SJCRH30 (cell line): Measurements from ENCODE around the gene STOML3. TPM values are rescaled to one million over a fixed set of nuclear protein-coding genes. Genes with fewer than 3 reads are reported as not detected.

Source experiments
- DNase-seq, 2 experiments: peaks; one replicate each; pipeline ENCODE4 v3.0.0-alpha.2; 2015 to 2020
- H3K27ac ChIP-seq: fragments of 250-450 bp; sonication (Bioruptor Pico); 2 replicates; pipeline ENCODE4 v1.5.1; 2020; ENCODE audit warnings: mild to moderate bottlenecking, moderate library complexity
- H3K27me3 ChIP-seq: fragments of 250-450 bp; sonication (Bioruptor Pico); 2 replicates; pipeline ENCODE4 v1.5.1; 2020; ENCODE audit warnings: mild to moderate bottlenecking, moderate library complexity
- H3K36me3 ChIP-seq: fragments of 250-450 bp; sonication (Bioruptor Pico); 2 replicates; pipeline ENCODE4 v1.5.1; 2020; ENCODE audit warnings: mild to moderate bottlenecking, moderate library complexity
- H3K4me1 ChIP-seq: fragments of 250-450 bp; sonication (Bioruptor Pico); 2 replicates; pipeline ENCODE4 v1.5.1; 2020; ENCODE audit warnings: mild to moderate bottlenecking, moderate library complexity
- H3K4me3 ChIP-seq: fragments of 250-450 bp; sonication (Bioruptor Pico); 2 replicates; pipeline ENCODE4 v1.5.1; 2020; ENCODE audit warnings: mild to moderate bottlenecking, moderate library complexity
- H3K9me3 ChIP-seq: fragments of 250-450 bp; sonication (Bioruptor Pico); replicated peaks from 2 replicates; pipeline ENCODE4 v1.5.1; 2020; ENCODE audit warnings: mild to moderate bottlenecking, moderate library complexity
- total RNA-seq: library from RNA; depleted of rRNA; stranded (reverse); fragments of >200 nt; shearing (Covaris generic); gene quantifications from 2 replicates; pipeline ENCODE4 v1.2.3, GENCODE V29; 2014

The STOML3 gene
- total RNA-seq, 1 experiment from 2014 or later: not detected

DNA sequence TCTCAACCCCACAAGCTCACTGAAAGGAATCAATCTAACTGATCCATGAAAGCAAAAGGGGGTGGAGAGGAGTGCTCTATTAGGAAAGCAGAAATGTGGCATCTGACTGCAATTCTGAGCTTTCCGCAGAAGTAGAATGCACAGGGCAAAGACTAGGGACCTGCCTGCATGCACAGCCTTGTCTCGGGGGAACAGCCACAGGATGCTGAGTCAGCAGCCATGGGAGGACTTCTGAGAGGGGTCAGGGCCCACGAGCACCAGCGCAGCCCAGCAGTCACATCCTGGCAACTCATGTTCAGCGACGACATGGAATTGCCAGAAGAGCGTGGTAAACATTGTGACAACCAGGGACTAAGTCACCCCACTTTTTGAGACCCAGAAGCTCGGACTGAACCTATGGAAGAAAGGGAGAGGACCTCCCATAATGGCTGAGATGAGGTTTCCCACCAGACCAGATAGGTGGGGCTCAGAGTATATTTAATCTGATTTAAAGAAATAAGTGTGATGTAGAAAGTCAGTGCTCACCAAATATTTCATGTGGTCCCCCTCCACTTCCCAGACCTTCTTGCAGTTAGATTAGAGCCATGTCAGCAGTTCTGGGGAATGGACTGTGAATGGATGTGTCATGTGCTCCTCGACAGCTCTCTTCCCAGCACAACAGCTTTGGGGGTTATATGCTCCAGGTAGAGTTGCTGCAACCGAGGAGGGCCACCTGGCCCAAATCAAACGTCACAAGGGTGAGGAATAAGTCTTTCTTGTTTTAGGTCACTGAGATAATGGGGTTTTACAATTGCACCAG, 32.6 kb downstream of the STOML3 start:
- no peaks in the 10 kb centered on the region for H3K9me3 ChIP-seq

DNA sequence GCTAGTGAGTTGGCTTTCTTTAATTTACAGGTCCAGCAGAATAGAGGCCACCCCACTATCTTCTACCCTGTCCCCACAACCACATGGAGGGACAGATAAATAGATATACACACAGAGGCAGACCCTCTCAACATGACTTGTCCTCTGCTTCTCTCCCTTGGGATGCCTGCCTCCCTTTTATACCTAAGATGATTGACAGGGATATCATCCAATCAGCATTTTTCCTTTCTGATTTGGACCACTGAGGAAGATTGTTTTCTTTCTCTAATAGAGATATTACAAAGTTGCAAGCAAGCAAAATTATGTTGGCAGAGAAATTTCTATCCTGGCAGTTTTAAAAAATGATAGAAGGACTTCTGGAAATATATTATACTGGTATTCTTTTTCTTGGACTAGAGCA, 35.8 kb downstream of the STOML3 start:
- Histone ChIP-seq H3K36me3 (no peaks in the 10 kb centered on the region), H3K27me3 (no peaks in the 10 kb centered on the region), H3K27ac (no peak overlapping the region), H3K9me3 (no peaks in the 10 kb centered on the region), H3K4me1 (no peaks in the 10 kb centered on the region), H3K4me3 (no peak overlapping the region)
- DNase-seq: no peak

More for the DNA sequence above, 32.6 kb downstream of the STOML3 start:
- no peak for DNase-seq
- Histone ChIP-seq H3K4me1 (no peaks in the 10 kb centered on the region), H3K36me3 (no peaks in the 10 kb centered on the region), H3K27ac (no peak overlapping the region), H3K27me3 (no peaks in the 10 kb centered on the region), H3K4me3 (no peak overlapping the region)

DNA sequence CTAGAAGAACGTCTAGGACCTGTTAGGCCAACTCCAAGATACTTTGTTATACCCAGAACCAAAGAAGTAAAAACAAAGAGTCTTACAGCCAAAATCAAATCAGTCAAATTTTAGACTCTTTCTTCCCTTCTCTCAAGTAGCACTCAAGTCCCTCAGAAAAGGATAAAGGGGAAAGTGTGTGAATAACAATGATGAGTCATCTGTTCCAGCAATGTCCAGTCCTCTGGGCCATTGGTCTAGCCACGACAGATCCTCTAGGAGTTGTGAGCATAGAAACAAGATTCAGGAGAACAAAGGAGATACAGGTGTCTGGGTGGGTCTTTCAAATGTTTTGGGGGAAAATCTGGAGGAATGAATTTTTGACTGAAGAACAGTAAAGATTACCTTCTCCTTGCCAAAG, 36.3 kb downstream of the STOML3 start:
- H3K4me3 ChIP-seq: no peak overlapping the region
- no peaks in the 10 kb centered on the region for H3K9me3 ChIP-seq
- H3K27me3 ChIP-seq: no peaks in the 10 kb centered on the region
- H3K27ac ChIP-seq: no peak overlapping the region
- no peak for DNase-seq
- no peaks in the 10 kb centered on the region for H3K4me1 ChIP-seq
- no peaks in the 10 kb centered on the region for H3K36me3 ChIP-seq

DNA sequence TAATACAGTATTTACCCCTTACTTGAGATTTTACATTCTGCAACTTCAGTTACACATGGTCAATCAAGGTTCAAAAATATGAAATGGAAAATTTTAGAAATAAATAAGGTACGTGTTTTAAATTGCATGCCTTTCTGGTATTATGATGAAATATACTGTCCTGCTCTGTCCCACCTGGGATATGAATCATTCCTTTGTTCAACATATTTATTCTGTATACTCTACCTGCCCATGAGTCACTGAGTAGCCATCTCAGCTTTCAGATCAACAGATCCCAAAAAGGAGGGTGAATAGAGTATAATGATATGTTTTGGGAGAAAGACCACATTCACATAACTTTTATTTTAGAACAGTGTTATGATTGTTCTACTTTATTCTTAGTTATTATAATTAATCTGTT, 37.8 kb downstream of the STOML3 start:
- H3K36me3 ChIP-seq: no peaks in the 10 kb centered on the region
- H3K9me3 ChIP-seq: no peaks in the 10 kb centered on the region
- no peaks in the 10 kb centered on the region for H3K27me3 ChIP-seq
- no peak for DNase-seq
- no peak overlapping the region for H3K4me3 ChIP-seq
- no peaks in the 10 kb centered on the region for H3K4me1 ChIP-seq
- no peak overlapping the region for H3K27ac ChIP-seq

DNA sequence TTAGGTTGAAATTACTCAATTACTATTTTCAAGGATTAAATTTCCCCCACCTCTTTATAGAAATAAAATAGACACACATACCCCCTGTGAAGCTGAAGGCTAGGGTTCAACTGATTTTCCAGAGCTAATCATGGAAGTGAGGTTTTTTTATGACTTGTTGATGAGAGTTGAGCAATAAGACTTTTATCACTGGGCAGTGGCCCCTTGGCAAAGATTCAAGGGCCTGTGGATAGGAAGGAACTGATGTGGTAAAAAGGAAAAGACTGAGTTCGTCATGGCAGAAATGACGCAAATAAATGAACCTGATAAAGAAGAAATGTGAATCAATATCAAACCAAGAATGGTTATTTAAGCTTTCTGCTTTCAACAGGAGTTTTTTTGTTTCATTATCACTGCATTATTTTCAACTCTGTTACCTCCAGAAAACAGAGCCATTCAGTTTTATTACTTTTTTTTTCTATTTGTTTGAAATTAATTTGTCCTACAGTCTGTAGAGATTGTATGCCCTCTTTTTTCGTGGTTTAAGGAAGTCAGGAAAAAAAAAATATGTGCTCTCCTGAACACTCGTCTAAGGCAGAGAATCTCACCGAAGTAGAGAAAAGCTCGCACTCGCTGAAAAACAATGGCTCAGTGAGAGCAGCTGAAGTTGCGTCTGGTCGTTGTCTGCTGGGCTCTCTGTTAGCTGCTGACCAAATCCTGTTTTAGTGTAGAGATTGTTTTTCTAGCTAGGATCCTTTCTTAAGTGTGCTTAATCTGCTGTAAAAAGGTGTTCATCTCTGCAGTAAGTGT, 38.9 kb downstream of the STOML3 start:
- Histone ChIP-seq H3K27ac (no peak overlapping the region), H3K27me3 (no peaks in the 10 kb centered on the region), H3K4me3 (no peak overlapping the region), H3K9me3 (no peaks in the 10 kb centered on the region), H3K4me1 (no peaks in the 10 kb centered on the region), H3K36me3 (no peaks in the 10 kb centered on the region)
- no peak for DNase-seq

DNA sequence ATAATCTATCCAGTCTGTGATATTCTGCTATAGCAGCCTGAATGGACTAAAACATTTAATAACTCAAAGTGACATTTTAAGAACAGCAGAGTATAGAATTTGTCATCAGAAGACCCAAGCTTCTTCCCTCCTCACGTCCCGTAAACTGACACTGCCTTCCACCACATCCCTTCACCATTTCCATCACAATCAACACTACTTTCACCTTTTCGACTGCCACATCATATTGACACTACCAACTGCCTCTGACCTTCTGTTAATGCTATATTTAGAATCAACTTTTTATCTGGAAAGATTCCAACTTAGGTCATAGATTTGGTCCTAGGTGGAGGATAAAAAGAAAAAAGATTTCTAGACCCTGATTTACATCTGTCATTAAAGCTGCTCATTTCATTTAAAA, 39.6 kb downstream of the STOML3 start:
- no peaks in the 10 kb centered on the region for H3K36me3 ChIP-seq
- no peaks in the 10 kb centered on the region for H3K9me3 ChIP-seq
- no peaks in the 10 kb centered on the region for H3K4me1 ChIP-seq
- no peaks in the 10 kb centered on the region for H3K27me3 ChIP-seq
- no peak for DNase-seq
- no peak overlapping the region for H3K27ac ChIP-seq
- H3K4me3 ChIP-seq: no peak overlapping the region

DNA sequence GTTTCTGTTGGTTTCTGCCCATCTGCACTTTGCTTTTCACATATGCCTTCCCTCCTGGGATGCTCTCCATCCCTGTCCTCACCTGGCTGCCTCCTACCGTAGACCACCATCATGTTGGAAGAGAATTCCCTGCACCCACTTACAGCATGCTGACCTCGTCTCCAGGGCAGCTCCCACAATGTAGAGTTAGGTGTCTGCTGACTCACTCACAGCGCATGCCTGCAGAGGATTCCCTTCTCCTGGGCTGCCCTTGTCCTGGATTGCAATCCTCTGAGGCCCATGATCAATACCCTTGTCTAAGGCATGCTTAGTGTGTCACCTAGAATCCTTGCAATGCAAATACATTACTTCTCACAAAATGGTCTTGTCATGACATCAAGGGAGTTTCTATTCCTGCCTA, 43.6 kb downstream of the STOML3 start:
- no peaks in the 10 kb centered on the region for H3K4me1 ChIP-seq
- no peaks in the 10 kb centered on the region for H3K36me3 ChIP-seq
- DNase-seq: no peak
- H3K4me3 ChIP-seq: no peak overlapping the region
- H3K9me3 ChIP-seq: no peaks in the 10 kb centered on the region
- H3K27me3 ChIP-seq: no peaks in the 10 kb centered on the region
- no peak overlapping the region for H3K27ac ChIP-seq

DNA sequence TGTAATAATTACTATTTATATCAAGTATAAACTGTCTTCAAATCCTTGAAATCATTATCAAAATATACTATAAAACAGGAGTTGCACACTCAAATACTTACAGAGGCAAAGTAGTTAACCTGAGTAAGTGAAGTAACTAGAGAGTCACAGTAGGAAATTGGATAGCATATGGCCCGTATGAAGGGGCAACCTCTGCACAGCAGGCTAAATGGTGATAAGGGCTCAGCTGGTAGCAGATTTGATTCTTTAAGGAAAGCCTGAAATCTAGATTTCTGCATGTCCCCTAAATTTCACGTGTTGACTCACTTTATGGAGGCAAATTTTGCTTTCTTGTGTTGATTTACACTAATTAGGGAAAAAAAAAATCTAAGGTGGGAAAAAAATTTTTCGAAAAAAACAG, 46.4 kb downstream of the STOML3 start:
- H3K4me1 ChIP-seq: no peaks in the 10 kb centered on the region
- H3K27ac ChIP-seq: no peak overlapping the region
- no peak overlapping the region for H3K4me3 ChIP-seq
- H3K9me3 ChIP-seq: no peaks in the 10 kb centered on the region
- no peaks in the 10 kb centered on the region for H3K27me3 ChIP-seq
- DNase-seq: peak in 1 of 2 experiments; percentile 10
- H3K36me3 ChIP-seq: no peaks in the 10 kb centered on the region

DNA sequence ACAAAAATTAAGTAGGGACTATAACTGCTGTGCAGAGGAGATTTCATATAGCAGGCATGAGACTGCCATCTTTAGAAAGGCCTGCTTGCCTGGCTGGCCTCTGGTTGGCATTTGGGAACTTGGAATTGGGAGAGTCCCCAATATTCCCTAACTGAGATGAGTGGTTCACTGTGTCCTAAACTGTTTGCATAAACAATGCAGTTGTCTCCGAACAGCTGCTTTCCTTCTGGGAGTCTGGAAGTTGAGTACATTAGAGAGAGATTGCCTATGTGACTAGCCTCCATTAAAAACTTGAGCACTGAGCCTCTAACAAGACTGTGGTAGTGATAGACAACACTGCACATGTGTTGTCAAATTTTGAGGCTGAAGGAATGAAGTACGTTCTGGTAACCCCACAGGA, 47.4 kb downstream of the STOML3 start:
- DNase-seq: peak; percentile 23 to 56
- Histone ChIP-seq H3K27me3 (no peaks in the 10 kb centered on the region), H3K27ac (no peak overlapping the region), H3K36me3 (no peaks in the 10 kb centered on the region), H3K4me3 (no peak overlapping the region), H3K9me3 (no peaks in the 10 kb centered on the region), H3K4me1 (no peaks in the 10 kb centered on the region)

DNA sequence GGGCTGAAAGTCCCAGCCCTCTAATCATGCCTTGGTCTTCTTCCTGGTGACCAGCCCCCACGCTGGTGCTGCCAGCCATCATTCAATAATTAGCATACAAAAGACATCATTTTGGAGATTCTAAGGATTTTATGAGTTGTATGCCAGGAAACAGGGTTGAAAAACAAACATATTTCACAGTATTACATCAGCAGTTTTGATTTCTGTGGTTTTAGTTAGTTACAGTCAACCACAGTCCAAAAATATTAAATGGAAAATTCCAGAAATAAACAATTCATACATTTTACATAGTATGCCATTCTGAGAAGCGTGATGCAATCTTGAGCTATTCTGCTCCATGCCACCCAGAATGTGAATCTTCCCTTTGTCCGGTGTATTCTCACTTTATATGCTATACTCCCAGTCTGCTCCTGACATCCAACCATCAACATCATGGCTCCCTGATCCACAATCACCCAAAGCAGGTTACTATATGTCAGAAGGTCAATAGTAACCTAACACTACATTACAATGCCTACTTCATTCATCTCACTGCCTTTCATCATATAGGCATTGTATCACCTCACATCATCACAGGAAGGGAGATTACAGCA, 49.2 kb downstream of the STOML3 start:
- Histone ChIP-seq H3K4me1 (no peaks in the 10 kb centered on the region), H3K4me3 (no peak overlapping the region), H3K27ac (no peak overlapping the region), H3K9me3 (no peaks in the 10 kb centered on the region), H3K36me3 (no peaks in the 10 kb centered on the region), H3K27me3 (no peaks in the 10 kb centered on the region)
- no peak for DNase-seq

DNA sequence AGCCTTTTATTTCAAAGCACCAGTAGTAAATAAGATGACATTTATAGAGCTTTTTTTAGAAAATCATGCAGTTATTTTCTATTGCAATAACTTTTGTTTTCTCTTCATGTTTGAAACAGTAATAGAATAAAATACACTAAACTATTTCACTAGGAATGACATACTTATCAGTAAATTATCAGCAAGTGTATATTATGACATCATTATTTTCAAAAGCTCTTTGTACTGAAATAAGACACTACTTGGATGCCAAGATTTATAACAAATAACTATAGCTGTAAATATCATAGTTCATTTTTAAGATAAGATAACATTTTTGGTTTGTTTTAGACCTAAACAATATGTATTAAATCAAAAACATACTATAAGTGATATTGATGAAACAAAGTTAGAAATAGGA, 56.8 kb downstream of the STOML3 start:
- H3K36me3 ChIP-seq: no peaks in the 10 kb centered on the region; the same call in 1 of the 2 replicates

DNA sequence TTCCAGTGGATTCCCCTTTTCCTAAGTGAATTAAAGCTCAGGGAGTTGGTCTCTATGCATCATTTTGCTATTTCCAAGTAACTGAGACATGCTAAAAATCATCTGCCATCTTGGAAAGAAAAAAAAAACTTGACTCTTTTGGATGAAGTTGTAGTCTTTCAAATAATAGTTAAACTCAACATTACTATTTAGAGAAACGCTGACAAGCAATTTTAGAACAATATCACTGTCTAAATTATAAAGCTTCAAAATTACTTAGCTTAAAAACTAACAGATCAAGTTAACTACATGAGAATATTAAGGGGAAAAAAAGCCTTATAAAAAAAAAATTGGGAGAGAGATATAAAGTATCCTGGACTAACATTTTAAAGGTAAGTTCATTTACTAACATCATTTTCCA, 68.5 kb downstream of the STOML3 start:
- Histone ChIP-seq H3K27me3 (no peaks in the 10 kb centered on the region), H3K9me3 (no peaks in the 10 kb centered on the region), H3K4me1 (no peaks in the 10 kb centered on the region), H3K27ac (no peak overlapping the region), H3K4me3 (no peak overlapping the region), H3K36me3 (no peaks in the 10 kb centered on the region)
- no peak for DNase-seq

More for the DNA sequence above, 56.8 kb downstream of the STOML3 start:
- no peaks in the 10 kb centered on the region for H3K4me1 ChIP-seq
- H3K4me3 ChIP-seq: no peak overlapping the region
- DNase-seq: no peak
- H3K27ac ChIP-seq: no peak overlapping the region
- H3K27me3 ChIP-seq: no peaks in the 10 kb centered on the region
- H3K9me3 ChIP-seq: no peaks in the 10 kb centered on the region

DNA sequence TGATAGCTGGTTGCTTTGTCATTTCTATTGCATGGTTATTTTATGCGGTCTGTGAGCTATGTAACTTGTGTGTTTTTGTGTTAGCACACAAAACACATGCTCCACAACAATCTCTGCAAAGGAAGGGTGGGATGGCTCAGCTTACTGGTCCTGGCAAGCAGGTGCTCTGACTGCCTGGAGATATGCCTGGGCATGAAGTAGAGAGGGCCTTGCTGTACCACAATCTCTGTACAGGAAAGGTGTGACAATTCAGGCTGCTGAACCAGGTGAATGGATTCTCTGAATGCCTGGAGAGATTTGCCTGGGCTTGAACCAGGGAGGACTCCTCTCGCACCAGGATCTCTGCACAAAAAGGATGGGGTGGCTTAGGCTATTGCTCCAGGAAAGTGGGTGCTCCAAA, 69.5 kb downstream of the STOML3 start:
- Histone ChIP-seq H3K27me3 (no peaks in the 10 kb centered on the region), H3K27ac (no peak overlapping the region), H3K4me1 (no peaks in the 10 kb centered on the region), H3K36me3 (no peaks in the 10 kb centered on the region), H3K9me3 (no peaks in the 10 kb centered on the region), H3K4me3 (no peak overlapping the region)
- DNase-seq: no peak
